Tibial nerve (tissue), 4 donors: ENCODE results near the gene CEBPZ. TPM values are rescaled to one million over a fixed set of nuclear protein-coding genes. Genes with fewer than 3 reads are reported as not detected.

Experiments used
- DNase-seq, 2 donors: peaks; one replicate each; pipeline ENCODE4 v3.0.0-alpha.2; 2019; ENCODE audit warnings: low spot score in 2 of 2
- H3K27ac ChIP-seq, 4 donors: fragments of 200-600 bp; sonication (generic) in 3 of 4; one replicate each; pipeline ENCODE4 v1.5.1; 2017 to 2019; ENCODE audit warnings: mild to moderate bottlenecking in 1 of 4
- H3K27me3 ChIP-seq, 2 donors: fragments of 200-600 bp; sonication (generic) in 1 of 2; one replicate each; pipeline versions ENCODE4 v1.5.1 to v1.6.0; 2017 to 2019
- H3K36me3 ChIP-seq, 3 donors: fragments of 200-600 bp; sonication (generic); one replicate each; pipeline ENCODE4 v1.5.1; 2018 to 2019
- H3K4me1 ChIP-seq, 4 donors: fragments of 200-600 bp; sonication (generic) in 3 of 4; one replicate each; pipeline ENCODE4 v1.5.1; 2017 to 2019
- H3K4me3 ChIP-seq, 4 donors: fragments of 200-600 bp; sonication (generic) in 3 of 4; one replicate each; pipeline ENCODE4 v1.5.1; 2017 to 2019; ENCODE audit warnings: mild to moderate bottlenecking in 1 of 4, moderate library complexity in 1 of 4
- H3K9me3 ChIP-seq, 4 donors: fragments of 200-600 bp; sonication (generic) in 3 of 4; one replicate each; pipeline ENCODE4 v1.5.1; 2017 to 2019
- EP300 ChIP-seq, 2 donors: sonication (generic); formaldehyde crosslinking; IDR thresholded peaks; one replicate each; pipeline ENCODE4 v1.6.1; 2017; ENCODE audit warnings: antibody characterized with exemption in 2 of 2, mild to moderate bottlenecking in 1 of 2
- POLR2A ChIP-seq, 2 donors: fragments of 450-650 bp; IDR thresholded peaks; one replicate each; pipeline ENCODE4 v1.6.1; 2017; ENCODE audit warnings: antibody characterized with exemption in 2 of 2, mild to moderate bottlenecking in 2 of 2, moderate library complexity in 2 of 2
- WGBS, 2 donors: methylation state at CpG; one replicate each; pipeline ENCODE4 v1.1.5; 2018; 5-methylcytosine and 5-hydroxymethylcytosine counted together
- total RNA-seq, 4 donors: library from RNA; depleted of rRNA; stranded (reverse); fragments of >200 nt; gene quantifications; one replicate each; pipeline ENCODE4 v1.1.0, GENCODE V29; 2016
- TF ChIP-seq, protein P1 (sequence below), 5 experiments: fragments of 200-600 bp in 3 of 5; fragments of 450-650 bp in 2 of 5; sonication (generic) in 3 of 5; IDR thresholded peaks; one replicate each; pipeline ENCODE4 v1.5.1; 2016 to 2019; ENCODE audit warnings: antibody characterized with exemption in 5 of 5, mild to moderate bottlenecking in 3 of 5, moderate library complexity in 2 of 5

The CEBPZ gene
- total RNA-seq, 4 donors from 2014 or later = 25.3 to 37.9 (median 29.0) TPM

GRCh38 chr2:37268111-37268510 lies 36.7 kb upstream of the CEBPZ start:
- Histone ChIP-seq H3K36me3 (peaks cover 0 to 83% (median 20%) of the 10 kb centered on the region in 3 donors), H3K27me3 (no peaks in the 10 kb centered on the region), H3K9me3 (no peaks in the 10 kb centered on the region), H3K4me1 (no peaks in the 10 kb centered on the region), H3K4me3 (no peak overlapping the region), H3K27ac (no peak overlapping the region)
- no peak for TF ChIP-seq POLR2A (IDR thresholded peaks at IDR 0.05)
- TF ChIP-seq, protein P1, sequence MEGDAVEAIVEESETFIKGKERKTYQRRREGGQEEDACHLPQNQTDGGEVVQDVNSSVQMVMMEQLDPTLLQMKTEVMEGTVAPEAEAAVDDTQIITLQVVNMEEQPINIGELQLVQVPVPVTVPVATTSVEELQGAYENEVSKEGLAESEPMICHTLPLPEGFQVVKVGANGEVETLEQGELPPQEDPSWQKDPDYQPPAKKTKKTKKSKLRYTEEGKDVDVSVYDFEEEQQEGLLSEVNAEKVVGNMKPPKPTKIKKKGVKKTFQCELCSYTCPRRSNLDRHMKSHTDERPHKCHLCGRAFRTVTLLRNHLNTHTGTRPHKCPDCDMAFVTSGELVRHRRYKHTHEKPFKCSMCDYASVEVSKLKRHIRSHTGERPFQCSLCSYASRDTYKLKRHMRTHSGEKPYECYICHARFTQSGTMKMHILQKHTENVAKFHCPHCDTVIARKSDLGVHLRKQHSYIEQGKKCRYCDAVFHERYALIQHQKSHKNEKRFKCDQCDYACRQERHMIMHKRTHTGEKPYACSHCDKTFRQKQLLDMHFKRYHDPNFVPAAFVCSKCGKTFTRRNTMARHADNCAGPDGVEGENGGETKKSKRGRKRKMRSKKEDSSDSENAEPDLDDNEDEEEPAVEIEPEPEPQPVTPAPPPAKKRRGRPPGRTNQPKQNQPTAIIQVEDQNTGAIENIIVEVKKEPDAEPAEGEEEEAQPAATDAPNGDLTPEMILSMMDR (IDR thresholded peaks at IDR 0.05) = no peak
- no peak for TF ChIP-seq EP300 (IDR thresholded peaks at IDR 0.05)
- WGBS, 2 donors = 83 to 88% methylated on average over 4 of the region's 4 CpGs
- no peak for DNase-seq

- no peaks in the 10 kb centered on the region for H3K4me1 ChIP-seq
- H3K36me3 ChIP-seq = peaks cover 0 to 79% (median 19%) of the 10 kb centered on the region in 3 donors
- no peak for DNase-seq
- no peak overlapping the region for H3K4me3 ChIP-seq
- H3K27ac ChIP-seq = no peak overlapping the region
- no peaks in the 10 kb centered on the region for H3K27me3 ChIP-seq
- H3K9me3 ChIP-seq = no peaks in the 10 kb centered on the region
- TF ChIP-seq EP300 (IDR thresholded peaks at IDR 0.05) (no peak), POLR2A (IDR thresholded peaks at IDR 0.05) (no peak)
Observed at GRCh38 chr2:37267685-37268084, 36.3 kb upstream of the CEBPZ start.

DNA sequence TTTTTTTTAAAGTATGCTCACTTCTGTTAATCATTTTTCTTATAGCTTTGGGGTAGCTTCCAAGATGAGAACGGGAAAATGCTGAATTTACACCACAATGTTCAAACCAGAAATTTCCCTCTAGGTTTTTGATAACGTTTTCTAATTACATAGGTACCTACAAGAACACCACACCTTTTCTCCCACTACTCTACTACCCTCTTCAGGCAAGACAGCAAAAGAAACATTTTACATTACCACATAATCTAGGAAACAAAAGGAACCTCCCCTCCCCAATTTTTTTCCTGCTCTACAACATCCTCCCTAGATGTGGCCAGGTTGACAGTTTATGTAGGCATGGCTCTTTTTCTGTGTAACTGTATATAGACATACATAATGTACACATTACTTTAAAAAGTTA lies 32.4 kb upstream of the CEBPZ start:
- H3K36me3 ChIP-seq = peaks cover 0 to 71% (median 6%) of the 10 kb centered on the region in 3 donors
- no peaks in the 10 kb centered on the region for H3K4me1 ChIP-seq
- no peak for TF ChIP-seq EP300 (IDR thresholded peaks at IDR 0.05)
- no peak for TF ChIP-seq POLR2A (IDR thresholded peaks at IDR 0.05)
- TF ChIP-seq, protein P1 (IDR thresholded peaks at IDR 0.05) = no peak
- H3K4me3 ChIP-seq = no peak overlapping the region
- no peak overlapping the region for H3K27ac ChIP-seq
- H3K27me3 ChIP-seq = no peaks in the 10 kb centered on the region
- no peaks in the 10 kb centered on the region for H3K9me3 ChIP-seq
- 77 to 88% methylated on average over 2 of the region's 2 CpGs for WGBS, 2 donors
- DNase-seq = no peak

- Histone ChIP-seq H3K9me3 (no peaks in the 10 kb centered on the region), H3K27me3 (no peaks in the 10 kb centered on the region), H3K4me3 (no peak overlapping the region), H3K27ac (no peak overlapping the region), H3K4me1 (no peaks in the 10 kb centered on the region), H3K36me3 (peaks cover 0 to 69% (median 0%) of the 10 kb centered on the region in 3 donors)
- TF ChIP-seq POLR2A (IDR thresholded peaks at IDR 0.05) (no peak), EP300 (IDR thresholded peaks at IDR 0.05) (no peak)
- TF ChIP-seq, protein P1 (IDR thresholded peaks at IDR 0.05) = no peak
- WGBS, 2 donors = 85 to 88% methylated on average over 2 of the region's 2 CpGs
- no peak for DNase-seq
Observed at GRCh38 chr2:37262522-37262921, 31.1 kb upstream of the CEBPZ start.

DNA sequence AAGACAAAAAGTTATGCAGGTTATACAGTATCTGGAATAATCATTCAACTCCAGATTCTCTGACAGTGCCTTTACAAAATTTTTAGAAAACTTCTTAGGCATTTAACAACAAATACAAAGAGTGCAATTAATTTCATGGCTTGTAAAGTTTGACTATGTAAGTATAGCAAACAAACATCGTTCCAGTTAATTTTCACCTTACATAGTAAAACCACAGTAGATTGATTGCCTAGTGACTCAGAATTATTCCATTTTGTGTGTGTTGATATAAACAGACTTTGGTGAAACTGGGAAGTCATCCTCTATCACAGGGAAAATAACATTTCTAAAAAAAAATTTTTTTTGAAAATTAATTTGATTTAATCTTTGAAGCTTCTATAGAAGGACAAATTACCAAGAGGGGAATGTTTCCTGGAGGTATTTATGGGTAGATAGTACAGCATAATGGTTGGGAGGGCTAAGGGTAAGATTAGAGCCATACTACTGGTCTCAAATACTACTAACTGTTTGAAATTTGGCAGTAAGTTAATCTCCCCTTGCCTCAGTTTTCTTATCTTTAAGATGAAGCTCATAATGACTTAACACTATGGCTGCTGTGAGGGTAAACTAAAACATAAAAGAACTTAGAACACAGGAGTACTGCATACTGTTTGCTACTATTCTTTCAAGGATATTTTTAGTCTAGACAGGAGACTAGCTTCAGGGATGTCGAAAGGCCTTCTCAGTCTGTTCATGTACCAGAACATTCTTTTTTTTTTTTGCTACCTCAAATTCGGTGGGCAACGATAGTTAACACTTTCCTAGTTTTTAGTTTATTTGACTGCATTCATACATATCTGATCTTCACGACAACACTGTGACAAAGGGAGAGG lies 19.7 kb upstream of the CEBPZ start:
- DNase-seq = no peak
- Histone ChIP-seq H3K36me3 (peaks cover 0 to 91% (median 0%) of the 10 kb centered on the region in 3 donors), H3K4me3 (no peak overlapping the region), H3K9me3 (no peaks in the 10 kb centered on the region), H3K27me3 (no peaks in the 10 kb centered on the region), H3K4me1 (no peaks in the 10 kb centered on the region), H3K27ac (no peak overlapping the region)
- TF ChIP-seq POLR2A (IDR thresholded peaks at IDR 0.05) = no peak
- WGBS, 2 donors = 78 to 85% methylated on average over 5 of the region's 5 CpGs

DNA sequence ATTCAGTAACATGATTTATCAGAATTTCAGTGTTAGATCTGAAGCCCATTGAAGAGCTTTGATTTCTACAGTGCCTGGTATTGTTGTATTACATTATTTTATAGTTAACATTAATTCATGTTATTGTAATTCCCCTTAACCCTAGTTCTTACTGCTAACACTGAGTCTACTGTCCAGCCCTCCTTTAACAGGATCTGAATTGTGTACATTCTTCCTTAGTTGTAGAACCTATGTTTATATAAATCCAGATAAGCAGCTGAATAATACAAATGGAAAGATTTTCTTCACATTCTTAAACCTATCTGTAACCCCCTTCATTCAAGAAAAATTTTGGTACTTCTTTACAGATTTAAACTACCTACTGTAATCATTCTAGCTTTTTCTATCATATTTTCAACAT lies 14.8 kb upstream of the CEBPZ start:
- no peak for DNase-seq
- no peak overlapping the region for H3K27ac ChIP-seq
- no peak overlapping the region for H3K4me3 ChIP-seq
- TF ChIP-seq, protein P1 (IDR thresholded peaks at IDR 0.05) = no peak
- TF ChIP-seq EP300 (IDR thresholded peaks at IDR 0.05) = no peak
- TF ChIP-seq POLR2A (IDR thresholded peaks at IDR 0.05) = no peak
- no peaks in the 10 kb centered on the region for H3K4me1 ChIP-seq
- no peaks in the 10 kb centered on the region for H3K9me3 ChIP-seq
- H3K27me3 ChIP-seq = no peaks in the 10 kb centered on the region
- H3K36me3 ChIP-seq = peaks cover 0 to 92% (median 7%) of the 10 kb centered on the region in 3 donors
